ENCODE results near the gene LMO2. TPM values are rescaled to one million over a fixed set of nuclear protein-coding genes. Genes with fewer than 3 reads are reported as not detected.

The LMO2 gene
- total and polyA plus RNA-seq, 4 donors, result 1.5 to 81.9 (median 6.0) TPM

DNA sequence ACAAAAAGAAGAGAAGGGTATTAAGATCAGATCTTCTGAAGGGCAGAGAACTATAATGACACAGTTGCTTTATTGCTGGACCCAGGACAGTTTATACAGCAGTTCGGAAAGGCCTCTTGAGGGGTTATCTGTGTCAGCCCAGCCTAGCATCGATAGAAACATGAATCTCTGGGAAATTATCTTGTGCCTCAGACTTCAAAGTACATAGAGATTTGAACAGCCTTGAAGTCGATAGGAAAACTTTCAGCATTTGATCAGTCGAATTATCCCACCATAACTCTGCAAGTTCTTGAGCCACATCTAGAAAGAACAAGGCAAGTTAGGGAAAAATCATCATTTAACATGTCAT, 2.5 kb upstream of the LMO2 start:
- Histone ChIP-seq H3K27ac (ENCODE audit: low read depth in 1 of 2, low read length in 2 of 2) (no peak overlapping the region), H3K27me3 (ENCODE audit: control insufficient read depth in 4 of 4, insufficient read depth in 4 of 4, low read length in 3 of 4) (no peaks in the 10 kb centered on the region), H3K9ac (ENCODE audit: low read depth in 1 of 2, low read length in 2 of 2) (no peak overlapping the region), H3K4me1 (ENCODE audit: control insufficient read depth in 4 of 4, insufficient read depth in 4 of 4, low read length in 3 of 4) (no peaks in the 10 kb centered on the region), H3K36me3 (ENCODE audit: control insufficient read depth in 4 of 4, insufficient read depth in 3 of 4, low read depth in 1 of 4, low read length in 3 of 4) (no peaks in the 10 kb centered on the region), H3K9me3 (ENCODE audit: control insufficient read depth in 4 of 4, low read length in 3 of 4) (no peaks in the 10 kb centered on the region), H3K4me3 (ENCODE audit: low read depth in 1 of 3, low read length in 3 of 3) (no peak overlapping the region)
- 59% methylated on average over 4 of the region's 4 CpGs for WGBS
- no peak for TF ChIP-seq GABPA (IDR thresholded peaks at IDR 0.05 in 1 of 2, conservative IDR thresholded peaks at IDR 0.05 in 1 of 2)
- no peak for TF ChIP-seq FOXA1 (IDR thresholded peaks at IDR 0.05)
- TF ChIP-seq, protein P1, sequence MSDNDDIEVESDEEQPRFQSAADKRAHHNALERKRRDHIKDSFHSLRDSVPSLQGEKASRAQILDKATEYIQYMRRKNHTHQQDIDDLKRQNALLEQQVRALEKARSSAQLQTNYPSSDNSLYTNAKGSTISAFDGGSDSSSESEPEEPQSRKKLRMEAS (IDR thresholded peaks at IDR 0.05), result no peak
- TF ChIP-seq, protein P2, sequence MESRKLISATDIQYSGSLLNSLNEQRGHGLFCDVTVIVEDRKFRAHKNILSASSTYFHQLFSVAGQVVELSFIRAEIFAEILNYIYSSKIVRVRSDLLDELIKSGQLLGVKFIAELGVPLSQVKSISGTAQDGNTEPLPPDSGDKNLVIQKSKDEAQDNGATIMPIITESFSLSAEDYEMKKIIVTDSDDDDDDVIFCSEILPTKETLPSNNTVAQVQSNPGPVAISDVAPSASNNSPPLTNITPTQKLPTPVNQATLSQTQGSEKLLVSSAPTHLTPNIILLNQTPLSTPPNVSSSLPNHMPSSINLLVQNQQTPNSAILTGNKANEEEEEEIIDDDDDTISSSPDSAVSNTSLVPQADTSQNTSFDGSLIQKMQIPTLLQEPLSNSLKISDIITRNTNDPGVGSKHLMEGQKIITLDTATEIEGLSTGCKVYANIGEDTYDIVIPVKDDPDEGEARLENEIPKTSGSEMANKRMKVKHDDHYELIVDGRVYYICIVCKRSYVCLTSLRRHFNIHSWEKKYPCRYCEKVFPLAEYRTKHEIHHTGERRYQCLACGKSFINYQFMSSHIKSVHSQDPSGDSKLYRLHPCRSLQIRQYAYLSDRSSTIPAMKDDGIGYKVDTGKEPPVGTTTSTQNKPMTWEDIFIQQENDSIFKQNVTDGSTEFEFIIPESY (IDR thresholded peaks at IDR 0.05), result no peak
- no peak for TF ChIP-seq SP1 (IDR thresholded peaks at IDR 0.05)
- no peak for TF ChIP-seq EGR1 (IDR thresholded peaks at IDR 0.05; ENCODE audit: low read depth in 2 of 2)
- TF ChIP-seq, protein P3, sequence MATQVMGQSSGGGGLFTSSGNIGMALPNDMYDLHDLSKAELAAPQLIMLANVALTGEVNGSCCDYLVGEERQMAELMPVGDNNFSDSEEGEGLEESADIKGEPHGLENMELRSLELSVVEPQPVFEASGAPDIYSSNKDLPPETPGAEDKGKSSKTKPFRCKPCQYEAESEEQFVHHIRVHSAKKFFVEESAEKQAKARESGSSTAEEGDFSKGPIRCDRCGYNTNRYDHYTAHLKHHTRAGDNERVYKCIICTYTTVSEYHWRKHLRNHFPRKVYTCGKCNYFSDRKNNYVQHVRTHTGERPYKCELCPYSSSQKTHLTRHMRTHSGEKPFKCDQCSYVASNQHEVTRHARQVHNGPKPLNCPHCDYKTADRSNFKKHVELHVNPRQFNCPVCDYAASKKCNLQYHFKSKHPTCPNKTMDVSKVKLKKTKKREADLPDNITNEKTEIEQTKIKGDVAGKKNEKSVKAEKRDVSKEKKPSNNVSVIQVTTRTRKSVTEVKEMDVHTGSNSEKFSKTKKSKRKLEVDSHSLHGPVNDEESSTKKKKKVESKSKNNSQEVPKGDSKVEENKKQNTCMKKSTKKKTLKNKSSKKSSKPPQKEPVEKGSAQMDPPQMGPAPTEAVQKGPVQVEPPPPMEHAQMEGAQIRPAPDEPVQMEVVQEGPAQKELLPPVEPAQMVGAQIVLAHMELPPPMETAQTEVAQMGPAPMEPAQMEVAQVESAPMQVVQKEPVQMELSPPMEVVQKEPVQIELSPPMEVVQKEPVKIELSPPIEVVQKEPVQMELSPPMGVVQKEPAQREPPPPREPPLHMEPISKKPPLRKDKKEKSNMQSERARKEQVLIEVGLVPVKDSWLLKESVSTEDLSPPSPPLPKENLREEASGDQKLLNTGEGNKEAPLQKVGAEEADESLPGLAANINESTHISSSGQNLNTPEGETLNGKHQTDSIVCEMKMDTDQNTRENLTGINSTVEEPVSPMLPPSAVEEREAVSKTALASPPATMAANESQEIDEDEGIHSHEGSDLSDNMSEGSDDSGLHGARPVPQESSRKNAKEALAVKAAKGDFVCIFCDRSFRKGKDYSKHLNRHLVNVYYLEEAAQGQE (IDR thresholded peaks at IDR 0.05), result no peak
- no peak for TF ChIP-seq JUND (IDR thresholded peaks at IDR 0.05)
- TF ChIP-seq, protein P4, sequence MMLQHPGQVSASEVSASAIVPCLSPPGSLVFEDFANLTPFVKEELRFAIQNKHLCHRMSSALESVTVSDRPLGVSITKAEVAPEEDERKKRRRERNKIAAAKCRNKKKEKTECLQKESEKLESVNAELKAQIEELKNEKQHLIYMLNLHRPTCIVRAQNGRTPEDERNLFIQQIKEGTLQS (IDR thresholded peaks at IDR 0.05), result no peak
- no peak for TF ChIP-seq HNF4A (conservative IDR thresholded peaks at IDR 0.05)
- TF ChIP-seq RXRA (IDR thresholded peaks at IDR 0.05), result no peak
- no peak for TF ChIP-seq FOXA2 (IDR thresholded peaks at IDR 0.05)
- TF ChIP-seq YY1 (IDR thresholded peaks at IDR 0.05), result no peak
- TF ChIP-seq, protein P5, sequence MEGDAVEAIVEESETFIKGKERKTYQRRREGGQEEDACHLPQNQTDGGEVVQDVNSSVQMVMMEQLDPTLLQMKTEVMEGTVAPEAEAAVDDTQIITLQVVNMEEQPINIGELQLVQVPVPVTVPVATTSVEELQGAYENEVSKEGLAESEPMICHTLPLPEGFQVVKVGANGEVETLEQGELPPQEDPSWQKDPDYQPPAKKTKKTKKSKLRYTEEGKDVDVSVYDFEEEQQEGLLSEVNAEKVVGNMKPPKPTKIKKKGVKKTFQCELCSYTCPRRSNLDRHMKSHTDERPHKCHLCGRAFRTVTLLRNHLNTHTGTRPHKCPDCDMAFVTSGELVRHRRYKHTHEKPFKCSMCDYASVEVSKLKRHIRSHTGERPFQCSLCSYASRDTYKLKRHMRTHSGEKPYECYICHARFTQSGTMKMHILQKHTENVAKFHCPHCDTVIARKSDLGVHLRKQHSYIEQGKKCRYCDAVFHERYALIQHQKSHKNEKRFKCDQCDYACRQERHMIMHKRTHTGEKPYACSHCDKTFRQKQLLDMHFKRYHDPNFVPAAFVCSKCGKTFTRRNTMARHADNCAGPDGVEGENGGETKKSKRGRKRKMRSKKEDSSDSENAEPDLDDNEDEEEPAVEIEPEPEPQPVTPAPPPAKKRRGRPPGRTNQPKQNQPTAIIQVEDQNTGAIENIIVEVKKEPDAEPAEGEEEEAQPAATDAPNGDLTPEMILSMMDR (IDR thresholded peaks at IDR 0.05; ENCODE audit: low read depth, low read length, missing input control), result no peak
- DNase-seq (ENCODE audit: low spot score), result no peak

DNA sequence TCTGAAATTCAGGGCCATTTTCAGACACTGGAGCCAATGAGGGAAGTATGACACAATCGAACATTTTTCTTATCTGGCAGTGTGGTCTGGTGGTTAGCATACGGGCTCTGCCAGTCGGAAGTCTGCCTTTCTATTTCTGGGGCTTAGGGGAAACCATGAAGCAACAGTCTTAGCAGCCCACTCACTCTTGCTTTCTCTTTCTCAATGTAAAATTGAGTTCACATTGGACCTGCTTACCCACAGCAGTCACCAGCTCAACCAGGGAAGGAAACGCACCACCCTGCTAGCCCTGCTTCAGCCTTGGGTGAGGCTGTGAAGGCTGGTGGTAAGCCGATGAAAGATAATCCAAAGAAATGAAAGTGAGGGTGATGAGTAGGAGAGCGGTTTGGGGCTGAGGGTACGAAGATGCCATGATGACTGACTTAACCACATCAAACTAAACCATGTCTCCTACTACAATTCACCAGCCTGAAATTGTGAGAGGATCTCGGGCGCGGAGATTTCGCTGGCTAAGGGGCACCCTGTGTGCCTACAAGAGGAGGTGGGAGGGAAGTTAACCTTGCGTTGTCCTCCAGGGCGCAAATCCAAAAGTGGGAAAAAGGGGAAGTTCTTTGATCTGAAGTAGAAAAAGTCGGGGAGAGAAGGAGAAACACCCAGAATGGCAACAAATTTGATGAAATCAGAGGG, 2.0 kb upstream of the LMO2 start:
- Histone ChIP-seq H3K9me3 (ENCODE audit: control insufficient read depth in 4 of 4, low read length in 3 of 4) (no peaks in the 10 kb centered on the region), H3K4me3 (ENCODE audit: low read depth in 1 of 3, low read length in 3 of 3) (no peak overlapping the region), H3K36me3 (ENCODE audit: control insufficient read depth in 4 of 4, insufficient read depth in 3 of 4, low read depth in 1 of 4, low read length in 3 of 4) (no peaks in the 10 kb centered on the region), H3K9ac (ENCODE audit: low read depth in 1 of 2, low read length in 2 of 2) (no peak overlapping the region), H3K27me3 (ENCODE audit: control insufficient read depth in 4 of 4, insufficient read depth in 4 of 4, low read length in 3 of 4) (no peaks in the 10 kb centered on the region), H3K27ac (ENCODE audit: low read depth in 1 of 2, low read length in 2 of 2) (peak overlapping the region in 1 of 2 donors; percentile 50), H3K4me1 (ENCODE audit: control insufficient read depth in 4 of 4, insufficient read depth in 4 of 4, low read length in 3 of 4) (no peaks in the 10 kb centered on the region)
- 70% methylated on average over 14 of the region's 14 CpGs for whole genome bisulfite sequencing
- TF ChIP-seq EGR1 (IDR thresholded peaks at IDR 0.05; ENCODE audit: low read depth in 2 of 2), result no peak
- DNase-seq (ENCODE audit: low spot score), result peak; percentile 48

All from liver (tissue), 9 donors.